ENCODE data around the gene SORBS1.

Gene SORBS1

GRCh38 chr10:95524358-95525032 is 36.7 kb downstream of the SORBS1 start:
- TF ChIP-seq CTCF (IDR thresholded peaks at IDR 0.05), result no peak
- no peak for DNase-seq
- no peaks in the 10 kb centered on the region for H3K9me3 ChIP-seq
- H3K4me1 ChIP-seq, result peaks cover 0 to 99% (median 76%) of the 10 kb centered on the region in 4 donors
- H3K27me3 ChIP-seq, result no peaks in the 10 kb centered on the region
- no peaks in the 10 kb centered on the region for H3K36me3 ChIP-seq
- H3K27ac ChIP-seq, result peak overlapping the region; percentile 4 to 89
- no peak overlapping the region for H3K4me3 ChIP-seq
- intact Hi-C loops (cut with DNase I; ENCODE audit: low total_unique reads), result no loop called here

- DNase-seq, result no peak
- TF ChIP-seq CTCF (IDR thresholded peaks at IDR 0.05), result no peak
- Histone ChIP-seq H3K27me3 (no peaks in the 10 kb centered on the region), H3K4me1 (peaks cover 0 to 100% (median 84%) of the 10 kb centered on the region in 4 donors), H3K36me3 (no peaks in the 10 kb centered on the region), H3K4me3 (no peak overlapping the region), H3K27ac (peak overlapping the region; percentile 82 to 89), H3K9me3 (no peaks in the 10 kb centered on the region)
- intact Hi-C loops (cut with DNase I; ENCODE audit: low total_unique reads), result no loop called here
Observed at GRCh38 chr10:95522117-95522516, 39.1 kb downstream of the SORBS1 start.

- no peak for DNase-seq
- Histone ChIP-seq H3K27ac (peak overlapping the region; percentile 82 to 89), H3K9me3 (no peaks in the 10 kb centered on the region), H3K4me3 (no peak overlapping the region), H3K4me1 (peaks cover 0 to 100% (median 83%) of the 10 kb centered on the region in 4 donors), H3K36me3 (no peaks in the 10 kb centered on the region), H3K27me3 (no peaks in the 10 kb centered on the region)
- intact Hi-C loops (cut with DNase I; ENCODE audit: low total_unique reads), result no loop called here
- TF ChIP-seq CTCF (IDR thresholded peaks at IDR 0.05), result no peak
Observed at GRCh38 chr10:95520617-95521016, 40.6 kb downstream of the SORBS1 start.

- Histone ChIP-seq H3K36me3 (no peaks in the 10 kb centered on the region), H3K27ac (peak overlapping the region; percentile 82 to 89), H3K27me3 (no peaks in the 10 kb centered on the region), H3K9me3 (no peaks in the 10 kb centered on the region), H3K4me1 (peaks cover 0 to 100% (median 82%) of the 10 kb centered on the region in 4 donors), H3K4me3 (peak overlapping the region in 1 of 2 donors; percentile 12)
- no peak for DNase-seq
- intact Hi-C loops (cut with DNase I; ENCODE audit: low total_unique reads), result no loop called here
- TF ChIP-seq CTCF (IDR thresholded peaks at IDR 0.05), result no peak
Observed at GRCh38 chr10:95518455-95519452, 42.4 kb downstream of the SORBS1 start.

GRCh38 chr10:95517536-95518454 is 43.4 kb downstream of the SORBS1 start:
- intact Hi-C loops (cut with DNase I; ENCODE audit: low total_unique reads), result no loop called here
- no peak for TF ChIP-seq CTCF (IDR thresholded peaks at IDR 0.05)
- Histone ChIP-seq H3K9me3 (no peaks in the 10 kb centered on the region), H3K4me1 (peaks cover 0 to 100% (median 82%) of the 10 kb centered on the region in 4 donors), H3K36me3 (no peaks in the 10 kb centered on the region), H3K27ac (peak overlapping the region; percentile 82 to 89), H3K4me3 (no peak overlapping the region), H3K27me3 (no peaks in the 10 kb centered on the region)
- no peak for DNase-seq
